Activated T-helper 1 cell treated with anti-CD3 and anti-CD28 coated beads, Interleukin-12 subunit alpha, Interleukin-12 subunit beta, Interleukin-2, Interleukin-4 antibody, amounts not matched to agents 30 ng/mL and 10 ng/mL and 1 ng/mL, durations not matched to agents 14 hours and 24 hours and 36 hours (primary cell): ENCODE measurements around the gene SGTA. TPM values are rescaled to one million over a fixed set of nuclear protein-coding genes. Genes with fewer than 3 reads are reported as not detected.

ENCODE experiments used
- DNase-seq: peaks from one replicate; pipeline ENCODE4 v3.0.0; 2021; ENCODE audit warnings: low spot score
- H3K27ac Mint-ChIP-seq: one replicate; pipeline ENCODE4 v1.8.0; 2021; ENCODE audit warnings: mild to moderate bottlenecking, mixed read lengths
- H3K27me3 Mint-ChIP-seq: one replicate; pipeline ENCODE4 v1.8.0; 2022; ENCODE audit warnings: mild to moderate bottlenecking, moderate library complexity, mixed read lengths; ENCODE audit not compliant: insufficient read depth
- H3K36me3 Mint-ChIP-seq: one replicate; pipeline ENCODE4 v1.8.0; 2021; ENCODE audit warnings: low read depth, mixed read lengths
- H3K4me1 Mint-ChIP-seq: one replicate; pipeline ENCODE4 v1.8.0; 2021; ENCODE audit warnings: low read depth, mixed read lengths
- H3K4me3 Mint-ChIP-seq: one replicate; pipeline ENCODE4 v1.8.0; 2021; ENCODE audit warnings: mild to moderate bottlenecking, moderate library complexity, mixed read lengths
- H3K9me3 Mint-ChIP-seq: one replicate; pipeline ENCODE4 v1.8.0; 2021; ENCODE audit warnings: mixed read lengths
- intact Hi-C: fragments of 100-400 bp; cut with micrococcal nuclease; formaldehyde crosslinking; loops from one replicate; pipeline ENCODE4 v1.15.1; 2024
- total RNA-seq: library from RNA; stranded (reverse); gene quantifications from 2 replicates; pipeline ENCODE4 v1.2.3, GENCODE V29; 2022

The SGTA gene
- total RNA-seq, 1 donor from 2014 or later: 73.4 TPM

DNA sequence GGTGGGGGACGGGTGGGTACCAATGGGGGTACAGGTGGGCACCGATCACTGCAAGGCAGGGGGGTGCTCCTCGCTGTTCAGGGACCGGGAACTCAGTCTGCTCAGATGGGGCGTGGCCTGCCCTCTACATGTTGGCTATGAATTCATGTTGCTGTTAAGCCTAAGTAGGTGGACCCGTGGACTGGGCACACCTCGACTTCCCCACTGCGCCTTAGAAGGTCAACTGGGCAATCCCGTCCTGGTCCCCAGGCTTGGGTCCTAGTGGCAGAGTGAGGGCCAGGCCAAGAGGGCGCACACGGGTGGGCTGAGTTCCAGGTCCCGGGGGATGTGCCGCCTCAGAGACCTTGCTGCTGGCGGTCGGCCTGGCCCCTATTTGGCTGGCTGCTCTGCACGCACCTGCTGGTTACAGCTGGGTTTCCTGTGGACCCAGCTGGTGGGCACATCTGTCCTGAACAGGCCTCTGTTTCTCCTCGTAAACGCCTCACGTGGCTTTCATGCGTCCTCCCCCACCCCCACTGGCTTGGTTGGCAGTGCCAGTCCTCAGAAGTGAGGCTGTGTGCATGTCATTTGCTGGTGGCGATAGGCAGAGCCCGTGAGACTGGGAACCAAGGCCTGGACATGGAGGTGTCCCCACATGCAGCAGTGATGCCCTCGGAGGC is 23.0 kb upstream of the SGTA start:
- H3K4me3 Mint-ChIP-seq: no peak overlapping the region
- no peaks in the 10 kb centered on the region for H3K9me3 Mint-ChIP-seq

GRCh38 chr19:2805261-2805900 is 22.3 kb upstream of the SGTA start:
- DNase-seq: no peak
- H3K27ac Mint-ChIP-seq: no peak overlapping the region
- H3K9me3 Mint-ChIP-seq: no peaks in the 10 kb centered on the region
- intact Hi-C loops: no loop called here
- peaks cover 23% of the 10 kb centered on the region for H3K36me3 Mint-ChIP-seq
- H3K27me3 Mint-ChIP-seq: no peaks in the 10 kb centered on the region
- H3K4me3 Mint-ChIP-seq: no peak overlapping the region
- H3K4me1 Mint-ChIP-seq: peaks cover 6% of the 10 kb centered on the region

More for the DNA sequence above, 23.0 kb upstream of the SGTA start:
- Mint-ChIP-seq H3K27ac (no peak overlapping the region), H3K4me1 (peaks cover 6% of the 10 kb centered on the region), H3K36me3 (peaks cover 20% of the 10 kb centered on the region), H3K27me3 (no peaks in the 10 kb centered on the region)
- intact Hi-C loops: no loop called here
- no peak for DNase-seq

DNA sequence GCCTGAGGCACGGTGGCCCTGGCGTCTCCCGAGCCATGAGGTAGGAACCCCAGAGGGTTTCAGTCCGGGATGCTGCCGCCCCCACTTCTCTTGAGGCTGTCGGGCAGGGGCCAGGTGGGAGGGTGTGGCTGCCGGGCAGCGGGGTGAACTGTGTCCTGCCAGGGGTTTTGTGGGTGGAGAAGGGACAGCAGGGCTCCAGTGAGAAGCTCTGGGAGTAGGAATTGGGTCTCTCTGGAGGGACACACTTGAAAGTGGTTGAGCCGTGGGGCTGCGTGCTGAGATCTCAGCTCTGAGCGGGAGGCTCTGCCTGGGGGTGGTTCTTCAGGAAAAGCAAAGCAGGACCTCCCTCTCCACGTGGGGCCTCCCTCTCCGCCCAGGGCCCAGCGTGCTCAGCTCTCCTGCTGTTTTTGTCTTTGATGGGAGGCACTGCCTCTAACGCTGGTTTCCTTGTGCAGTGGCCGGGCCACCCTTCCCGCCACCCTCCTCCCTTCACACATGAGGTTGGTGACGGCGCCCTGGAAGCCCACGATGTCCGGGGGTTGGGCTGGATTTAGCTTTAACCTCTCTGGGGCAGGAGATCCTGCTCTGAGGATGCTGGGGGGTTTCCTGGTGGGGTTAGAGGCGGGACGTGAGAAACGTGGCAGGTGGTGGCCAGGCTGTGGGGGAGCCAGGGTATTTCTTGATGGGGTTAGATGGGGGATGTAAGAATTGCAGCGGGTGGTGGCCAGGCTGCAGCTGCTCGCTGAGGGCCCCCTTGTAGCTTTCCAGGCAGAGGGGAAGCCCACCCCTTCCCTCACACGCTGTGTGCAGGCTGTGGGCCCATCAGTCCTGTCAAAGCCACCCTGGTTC is 21.3 kb upstream of the SGTA start:
- no peak for DNase-seq
- peaks cover 6% of the 10 kb centered on the region for H3K4me1 Mint-ChIP-seq
- no peak overlapping the region for H3K4me3 Mint-ChIP-seq
- H3K27ac Mint-ChIP-seq: peak overlapping the region; percentile 18
- no peaks in the 10 kb centered on the region for H3K27me3 Mint-ChIP-seq
- no peaks in the 10 kb centered on the region for H3K9me3 Mint-ChIP-seq
- peaks cover 23% of the 10 kb centered on the region for H3K36me3 Mint-ChIP-seq
- intact Hi-C loops: no loop called here

- intact Hi-C loops: no loop called here
- Mint-ChIP-seq H3K27ac (peak overlapping the region; percentile 18), H3K9me3 (no peaks in the 10 kb centered on the region), H3K4me3 (no peak overlapping the region), H3K27me3 (no peaks in the 10 kb centered on the region), H3K4me1 (peaks cover 6% of the 10 kb centered on the region), H3K36me3 (peaks cover 18% of the 10 kb centered on the region)
- no peak for DNase-seq
Observed at GRCh38 chr19:2803486-2804155, 20.5 kb upstream of the SGTA start.

- no peak overlapping the region for H3K4me3 Mint-ChIP-seq
- intact Hi-C loops: no loop called here
Observed at GRCh38 chr19:2802826-2803225, 19.8 kb upstream of the SGTA start.

DNA sequence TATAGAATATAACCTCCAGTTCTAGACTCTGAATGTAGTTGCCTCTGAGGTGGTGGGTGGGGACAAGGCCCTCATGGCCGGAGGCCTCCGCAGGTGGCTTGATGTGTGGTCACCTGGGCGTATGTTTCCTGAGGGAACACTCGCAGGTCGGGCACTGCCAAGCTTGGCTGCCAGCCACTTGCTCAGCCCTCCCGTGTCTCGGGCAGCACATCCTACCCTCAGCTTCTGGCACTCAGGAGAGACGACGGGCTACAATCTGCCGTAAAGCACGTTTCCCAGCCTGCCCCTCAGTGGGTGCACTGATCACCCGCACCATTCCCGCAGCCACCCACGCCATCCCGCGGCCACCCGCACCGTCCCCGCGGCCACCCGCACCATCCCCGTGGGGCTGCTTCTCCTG is 17.4 kb upstream of the SGTA start:
- H3K36me3 Mint-ChIP-seq: peaks cover 23% of the 10 kb centered on the region
- H3K4me3 Mint-ChIP-seq: no peak overlapping the region
- no peaks in the 10 kb centered on the region for H3K9me3 Mint-ChIP-seq
- H3K27me3 Mint-ChIP-seq: no peaks in the 10 kb centered on the region
- intact Hi-C loops: no loop called here
- peaks cover 6% of the 10 kb centered on the region for H3K4me1 Mint-ChIP-seq
- no peak for DNase-seq
- no peak overlapping the region for H3K27ac Mint-ChIP-seq

More at GRCh38 chr19:2802826-2803225, 19.8 kb upstream of the SGTA start:
- Mint-ChIP-seq H3K4me1 (peaks cover 6% of the 10 kb centered on the region), H3K9me3 (no peaks in the 10 kb centered on the region), H3K27ac (no peak overlapping the region), H3K36me3 (peaks cover 18% of the 10 kb centered on the region), H3K27me3 (no peaks in the 10 kb centered on the region)
- DNase-seq: no peak

- intact Hi-C loops: no loop called here
- Mint-ChIP-seq H3K36me3 (peaks cover 26% of the 10 kb centered on the region), H3K27ac (no peak overlapping the region)
Observed at GRCh38 chr19:2799273-2800020, 16.4 kb upstream of the SGTA start.

GRCh38 chr19:2798733-2799132 is 15.7 kb upstream of the SGTA start:
- no peak overlapping the region for H3K27ac Mint-ChIP-seq
- H3K36me3 Mint-ChIP-seq: peaks cover 28% of the 10 kb centered on the region
- H3K27me3 Mint-ChIP-seq: no peaks in the 10 kb centered on the region
- intact Hi-C loops: no loop called here
- peaks cover 6% of the 10 kb centered on the region for H3K4me1 Mint-ChIP-seq
- H3K9me3 Mint-ChIP-seq: no peaks in the 10 kb centered on the region
- no peak for DNase-seq
- H3K4me3 Mint-ChIP-seq: no peak overlapping the region

More at GRCh38 chr19:2799273-2800020, 16.4 kb upstream of the SGTA start:
- no peak for DNase-seq
- Mint-ChIP-seq H3K9me3 (no peaks in the 10 kb centered on the region), H3K4me1 (peaks cover 6% of the 10 kb centered on the region), H3K27me3 (no peaks in the 10 kb centered on the region), H3K4me3 (no peak overlapping the region)

DNA sequence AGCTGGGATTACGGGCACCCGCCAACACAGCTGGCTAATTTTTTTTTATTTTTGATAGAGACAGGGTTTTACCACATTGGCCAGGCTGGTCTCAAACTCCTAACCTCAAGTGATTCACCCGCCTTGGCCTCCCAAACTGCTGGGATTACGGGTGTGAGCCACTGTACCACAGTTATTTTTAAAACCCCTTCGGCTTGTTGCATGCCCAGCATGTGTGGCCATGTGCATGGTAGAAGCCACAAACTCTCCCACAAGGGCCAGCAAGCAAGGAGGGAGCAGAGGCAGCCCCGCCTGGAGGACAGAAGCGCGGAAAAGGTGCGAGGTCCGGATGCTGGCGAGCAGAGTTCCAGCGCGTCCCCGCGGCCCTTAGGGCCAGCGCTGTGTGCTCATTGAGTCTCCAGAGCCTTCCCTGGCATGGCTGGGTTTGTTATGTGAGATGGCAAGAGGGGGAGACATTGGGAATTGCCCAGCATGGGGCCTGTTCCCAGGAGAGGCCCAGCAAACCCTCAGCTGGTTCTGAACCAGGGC is 15.1 kb upstream of the SGTA start:
- no peak for DNase-seq
- intact Hi-C loops: no loop called here
- Mint-ChIP-seq H3K4me1 (peaks cover 6% of the 10 kb centered on the region), H3K4me3 (no peak overlapping the region), H3K27ac (no peak overlapping the region), H3K36me3 (peaks cover 30% of the 10 kb centered on the region), H3K27me3 (no peaks in the 10 kb centered on the region), H3K9me3 (no peaks in the 10 kb centered on the region)

GRCh38 chr19:2797280-2797679 is 14.2 kb upstream of the SGTA start:
- Mint-ChIP-seq H3K4me1 (no peaks in the 10 kb centered on the region), H3K27ac (no peak overlapping the region), H3K9me3 (no peaks in the 10 kb centered on the region), H3K36me3 (peaks cover 24% of the 10 kb centered on the region), H3K4me3 (no peak overlapping the region), H3K27me3 (no peaks in the 10 kb centered on the region)
- intact Hi-C loops: no loop called here
- no peak for DNase-seq

- Mint-ChIP-seq H3K4me3 (no peak overlapping the region), H3K27ac (no peak overlapping the region), H3K4me1 (no peaks in the 10 kb centered on the region), H3K27me3 (no peaks in the 10 kb centered on the region), H3K36me3 (peaks cover 26% of the 10 kb centered on the region), H3K9me3 (no peaks in the 10 kb centered on the region)
- intact Hi-C loops: no loop called here
- no peak for DNase-seq
Observed at GRCh38 chr19:2796659-2797266, 13.7 kb upstream of the SGTA start.
